ENCODE data around the gene RPP14. TPM values are rescaled to one million over a fixed set of nuclear protein-coding genes. Genes with fewer than 3 reads are reported as not detected.

Gene RPP14
- total RNA-seq, 1 donor from 2014 or later: 18.4 TPM

- H3K9me3 Mint-ChIP-seq (ENCODE audit: unreplicated experiment): peaks cover 2% of the 10 kb centered on the region
- H3K36me3 Mint-ChIP-seq (ENCODE audit: unreplicated experiment): peaks cover 3% of the 10 kb centered on the region
- no peak for TF ChIP-seq CTCF (IDR thresholded peaks at IDR 0.05; ENCODE audit: partially characterized antibody, unreplicated experiment)
- no peak overlapping the region for H3K27ac Mint-ChIP-seq (ENCODE audit: unreplicated experiment)
- no peaks in the 10 kb centered on the region for H3K4me1 Mint-ChIP-seq (ENCODE audit: low read depth, unreplicated experiment)
- DNase-seq: no peak
- no peak overlapping the region for H3K4me3 Mint-ChIP-seq (ENCODE audit: unreplicated experiment)
- H3K27me3 Mint-ChIP-seq (ENCODE audit: unreplicated experiment): peaks cover 3% of the 10 kb centered on the region
These were observed 23.9 kb downstream of the RPP14 start for GRCh38 chr3:58329922-58330413.

- H3K27me3 Mint-ChIP-seq (ENCODE audit: unreplicated experiment): peaks cover 8% of the 10 kb centered on the region
- DNase-seq: no peak
- peak overlapping the region; percentile 41 for H3K4me3 Mint-ChIP-seq (ENCODE audit: unreplicated experiment)
- peaks cover 3% of the 10 kb centered on the region for H3K36me3 Mint-ChIP-seq (ENCODE audit: unreplicated experiment)
- H3K4me1 Mint-ChIP-seq (ENCODE audit: low read depth, unreplicated experiment): no peaks in the 10 kb centered on the region
- TF ChIP-seq CTCF (IDR thresholded peaks at IDR 0.05; ENCODE audit: partially characterized antibody, unreplicated experiment): no peak
- H3K27ac Mint-ChIP-seq (ENCODE audit: unreplicated experiment): no peak overlapping the region
- H3K9me3 Mint-ChIP-seq (ENCODE audit: unreplicated experiment): peaks cover 2% of the 10 kb centered on the region
These were observed 25.6 kb downstream of the RPP14 start for GRCh38 chr3:58331593-58332152.

- H3K4me3 Mint-ChIP-seq (ENCODE audit: unreplicated experiment): peak within 1 kb of the TSS; percentile 98
- H3K9me3 Mint-ChIP-seq (ENCODE audit: unreplicated experiment): peaks cover 2% of the 10 kb centered on the region
- H3K36me3 Mint-ChIP-seq (ENCODE audit: unreplicated experiment): peaks cover 3% of the 10 kb centered on the region
- no peaks in the 10 kb centered on the region for H3K4me1 Mint-ChIP-seq (ENCODE audit: low read depth, unreplicated experiment)
- H3K27me3 Mint-ChIP-seq (ENCODE audit: unreplicated experiment): peaks cover 8% of the 10 kb centered on the region
- no peak within 1 kb of the TSS for H3K27ac Mint-ChIP-seq (ENCODE audit: unreplicated experiment)
- DNase-seq: peak; percentile 85
- no peak for TF ChIP-seq CTCF (IDR thresholded peaks at IDR 0.05; ENCODE audit: partially characterized antibody, unreplicated experiment)
These were observed 26.6 kb downstream of the RPP14 start, which contains the start of gene PXK for GRCh38 chr3:58332575-58333188. Gene PXK, plus strand, starts transcription at chr3:58332892. Its CDS starts 97 bp downstream, at chr3:58332989.

GRCh38 chr3:58333206-58334012, 27.4 kb downstream of the RPP14 start:
- no peak overlapping the region for H3K27ac Mint-ChIP-seq (ENCODE audit: unreplicated experiment)
- H3K4me1 Mint-ChIP-seq (ENCODE audit: low read depth, unreplicated experiment): no peaks in the 10 kb centered on the region
- peaks cover 2% of the 10 kb centered on the region for H3K9me3 Mint-ChIP-seq (ENCODE audit: unreplicated experiment)
- peaks cover 8% of the 10 kb centered on the region for H3K27me3 Mint-ChIP-seq (ENCODE audit: unreplicated experiment)
- H3K4me3 Mint-ChIP-seq (ENCODE audit: unreplicated experiment): peak overlapping the region; percentile 98
- peaks cover 3% of the 10 kb centered on the region for H3K36me3 Mint-ChIP-seq (ENCODE audit: unreplicated experiment)
- no peak for TF ChIP-seq CTCF (IDR thresholded peaks at IDR 0.05; ENCODE audit: partially characterized antibody, unreplicated experiment)
- peak; percentile 35 for DNase-seq

All from glutamatergic neuron (in vitro differentiated cells).